Gastroesophageal sphincter (tissue), 3 donors: ENCODE measurements around the gene DHX57.

Source experiments
- CTCF ChIP-seq, 4 experiments: fragments of 200-600 bp in 2 of 4; fragments of 450-650 bp in 2 of 4; sonication (generic) in 1 of 4; IDR thresholded peaks; one replicate each; pipeline ENCODE4 v1.5.1; 2017 to 2019; ENCODE audit warnings: antibody characterized with exemption in 4 of 4, mild to moderate bottlenecking in 2 of 4, moderate library complexity in 2 of 4
- EP300 ChIP-seq: sonication (generic); formaldehyde crosslinking; IDR thresholded peaks from one replicate; pipeline ENCODE4 v1.6.1; 2017; ENCODE audit warnings: antibody characterized with exemption, mild to moderate bottlenecking
- POLR2A ChIP-seq, 2 donors: fragments of 450-650 bp; IDR thresholded peaks; one replicate each; pipeline ENCODE4 v1.6.1; 2017; ENCODE audit warnings: antibody characterized with exemption in 2 of 2, mild to moderate bottlenecking in 2 of 2, moderate library complexity in 1 of 2
- POLR2AphosphoS5 ChIP-seq: sonication (generic); formaldehyde crosslinking; IDR thresholded peaks from one replicate; pipeline ENCODE4 v1.6.1; 2017; ENCODE audit warnings: antibody characterized with exemption

DNA sequence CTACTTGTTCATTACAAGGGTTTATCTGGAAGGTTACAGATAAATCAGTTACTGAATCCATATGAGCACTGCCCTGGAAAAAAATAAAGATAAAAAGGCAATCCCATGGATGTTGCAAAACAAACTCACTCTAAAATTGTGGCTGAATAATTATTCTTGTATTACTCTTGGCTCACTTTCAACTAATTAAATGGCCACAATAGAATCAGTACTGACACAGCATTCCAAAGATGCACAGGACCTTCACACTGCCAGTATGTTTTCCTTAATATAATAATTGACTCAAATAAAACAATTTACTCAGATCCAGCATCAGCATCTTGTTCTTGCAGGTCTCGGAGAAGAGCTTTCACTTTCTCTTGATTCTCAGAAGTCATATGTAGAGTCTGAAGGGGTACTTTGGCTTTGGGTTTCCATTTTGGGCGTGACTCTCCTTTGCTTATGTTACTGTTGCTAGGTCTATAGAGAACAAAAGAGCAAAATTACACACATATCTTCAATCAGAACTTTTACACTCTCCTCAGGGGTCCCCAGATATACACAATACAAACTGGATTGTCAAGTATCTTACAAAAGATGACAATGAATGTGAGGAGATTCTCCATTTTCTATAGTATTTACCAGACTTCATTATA is 12.6 kb downstream of the DHX57 start:
- TF ChIP-seq POLR2A (IDR thresholded peaks at IDR 0.05) (no peak), CTCF (IDR thresholded peaks at IDR 0.05) (no peak), EP300 (no peak), POLR2AphosphoS5 (no peak)
